Endothelial cell of umbilical vein (primary cell): Measurements from ENCODE around the gene SSPN. TPM values are rescaled to one million over a fixed set of nuclear protein-coding genes. Genes with fewer than 3 reads are reported as not detected.
"Not testable (repeated sequence)": the region's sequence is repeated elsewhere in the genome, so short reads cannot be mapped to it uniquely, and the experiment has no call there.

Source experiments
- BruUV-seq: library from RNA; stranded (reverse); fragments of 400-500 nt; replicated peaks from 2 replicates; lab custom pipeline; 2021; lab: Mats Ljungman, UMichigan
- CTCF ChIA-PET: fragments of 300-600, 350-600 bp; sonication (Branson Sonifier 250); formaldehyde crosslinking; loops from one replicate; lab custom pipeline; 2021; ENCODE audit warnings: antibody characterized with exemption, inconsistent platforms; lab: Charles Lee
- POLR2A ChIA-PET: fragments of 300-600, 350-600 bp; sonication (Branson Sonifier 250); formaldehyde crosslinking; loops from one replicate; lab custom pipeline; 2021; ENCODE audit warnings: antibody characterized with exemption, inconsistent platforms; lab: Charles Lee
- DNase-seq: peaks from one replicate; pipeline ENCODE4 v3.0.0-alpha.2; 2011; ENCODE audit warnings: low read depth, low spot score
- FAIRE-seq: peaks from 2 replicates; lab custom pipeline; 2011; peaks lifted over from hg19 to GRCh38; lab: Jason Lieb, UNC
- H2AFZ ChIP-seq: 2 replicates; pipeline ENCODE4 v1.6.0; 2012; ENCODE audit warnings: low read depth, low read length, control low read depth, inconsistent platforms
- H3K27ac ChIP-seq: 2 replicates; pipeline ENCODE4 v1.5.1; 2011; ENCODE audit warnings: low read depth, mild to moderate bottlenecking, control low read depth, low read length, moderate library complexity; ENCODE audit not compliant: insufficient read depth
- H3K27me3 ChIP-seq, 2 experiments: 2 replicates each; pipeline versions ENCODE4 v1.6.0 to v1.6.1; 2011; ENCODE audit warnings: low read length in 2 of 2, mixed read lengths in 1 of 2; ENCODE audit not compliant: control insufficient read depth in 2 of 2, insufficient read depth in 2 of 2
- H3K36me3 ChIP-seq, 2 experiments: 2 replicates in 1 of 2; 3 replicates in 1 of 2; pipeline ENCODE4 v1.5.1; 2011; ENCODE audit warnings: low read length in 2 of 2, mild to moderate bottlenecking in 1 of 2, moderate library complexity in 1 of 2; ENCODE audit not compliant: control insufficient read depth in 2 of 2, insufficient read depth in 2 of 2; ENCODE audit errors: extremely low read depth in 1 of 2
- H3K4me1 ChIP-seq: 3 replicates; pipeline ENCODE4 v1.5.1; 2011; ENCODE audit warnings: mild to moderate bottlenecking, low read length; ENCODE audit not compliant: control insufficient read depth, insufficient read depth; ENCODE audit errors: extremely low read depth
- H3K4me2 ChIP-seq: 2 replicates; pipeline ENCODE4 v1.6.1; 2011; ENCODE audit warnings: low read length, control low read depth, mixed read lengths; ENCODE audit not compliant: insufficient read depth
- H3K4me3 ChIP-seq, 3 experiments: fragments of 200-600 bp in 1 of 3; sonication (generic), shearing (Covaris generic) in 1 of 3; replicated peaks in 1 of 3; 2 replicates each; pipeline ENCODE4 v1.5.1; 2011 to 2016; ENCODE audit warnings: control low read depth in 3 of 3, low read length in 3 of 3, mild to moderate bottlenecking in 2 of 3, inconsistent platforms in 1 of 3, low read depth in 1 of 3, moderate library complexity in 1 of 3; ENCODE audit not compliant: insufficient read depth in 1 of 3
- H3K79me2 ChIP-seq: 2 replicates; pipeline ENCODE4 v1.6.0; 2012; ENCODE audit warnings: low read length, inconsistent platforms; ENCODE audit not compliant: control insufficient read depth, insufficient read depth
- H3K9ac ChIP-seq: replicated peaks from 2 replicates; pipeline ENCODE3; 2011; ENCODE audit warnings: low read length, control low read depth; ENCODE audit not compliant: insufficient read depth; ENCODE audit errors: extremely low read depth
- H3K9me1 ChIP-seq: replicated peaks from 3 replicates; pipeline ENCODE4 v1.6.0; 2011; ENCODE audit warnings: mild to moderate bottlenecking, low read length; ENCODE audit not compliant: control insufficient read depth, insufficient read depth; ENCODE audit errors: extremely low read depth
- H3K9me3 ChIP-seq: replicated peaks from 2 replicates; pipeline ENCODE4 v1.5.1; 2012; ENCODE audit warnings: low read length, inconsistent platforms; ENCODE audit not compliant: control insufficient read depth, insufficient read depth
- H4K20me1 ChIP-seq: replicated peaks from 2 replicates; pipeline ENCODE3; 2011; ENCODE audit warnings: mild to moderate bottlenecking, low read length; ENCODE audit not compliant: control insufficient read depth, insufficient read depth; ENCODE audit errors: extremely low read depth
- FOS ChIP-seq: IDR thresholded peaks from 2 replicates; pipeline ENCODE4 v1.6.1; 2011; ENCODE audit warnings: mild to moderate bottlenecking, low read length, moderate library complexity, borderline replicate concordance; ENCODE audit not compliant: insufficient read depth
- GATA2 ChIP-seq: IDR thresholded peaks from 2 replicates; pipeline ENCODE4 v1.7.0; 2011; ENCODE audit warnings: low read depth, mild to moderate bottlenecking, moderate library complexity, mixed read lengths, low read length; ENCODE audit not compliant: insufficient read length, insufficient read depth
- JUN ChIP-seq: IDR thresholded peaks from 2 replicates; pipeline ENCODE4 v1.6.1; 2011; ENCODE audit warnings: borderline replicate concordance, low read depth; ENCODE audit not compliant: insufficient read length, insufficient read depth
- MAX ChIP-seq: IDR thresholded peaks from 2 replicates; pipeline ENCODE4 v1.6.1; 2011; ENCODE audit not compliant: insufficient read depth, insufficient read length
- POLR2AphosphoS5 ChIP-seq: IDR thresholded peaks from 2 replicates; pipeline ENCODE4 v1.6.1; 2012; ENCODE audit warnings: low read depth, mild to moderate bottlenecking, control low read depth, low read length, moderate library complexity; ENCODE audit not compliant: insufficient read depth
- dilution Hi-C: fragments of 300-500 bp; cut with MboI; formaldehyde crosslinking; loops from one replicate; pipeline ENCODE4 v1.15.0; 2019; ENCODE audit warnings: low sequenced_read_pairs; ENCODE audit not compliant: extremely low pct_ligation_motif_present
- intact Hi-C: fragments of 100-400 bp; cut with micrococcal nuclease; formaldehyde crosslinking; loops from one replicate; pipeline ENCODE4 v1.10.0; 2022
- polyA plus RNA-seq, 4 experiments: library from polyadenylated mRNA; depleted of rRNA in 3 of 4; stranded (reverse) in 3 of 4; unstranded in 1 of 4; fragments of >200 nt; gene quantifications; 2 replicates each; pipeline versions ENCODE4 v1.2.1 to v1.2.3, GENCODE V29; 2011 to 2012; ENCODE audit warnings: missing spikeins in 1 of 4
- total RNA-seq: library from RNA; stranded (reverse); gene quantifications from 2 replicates; pipeline ENCODE4 v1.2.3, GENCODE V29; 2021

The SSPN gene
- total and polyA plus RNA-seq, 2 donors (not counting 3 experiments of a cell fraction or from before 2014, with no cell fraction given), result 1.3 to 2.1 TPM

- Histone ChIP-seq H3K4me3 (no peak overlapping the region), H3K9ac (no peak overlapping the region), H2AFZ (no peak overlapping the region), H4K20me1 (no peaks in the 10 kb centered on the region), H3K9me3 (no peaks in the 10 kb centered on the region), H3K79me2 (no peaks in the 10 kb centered on the region), H3K4me1 (no peaks in the 10 kb centered on the region), H3K27ac (no peak overlapping the region), H3K9me1 (no peaks in the 10 kb centered on the region), H3K36me3 (no peaks in the 10 kb centered on the region), H3K27me3 (no peaks in the 10 kb centered on the region), H3K4me2 (no peak overlapping the region)
- DNase-seq (no peak), FAIRE-seq (no peak)
- TF ChIP-seq MAX, result no peak
- TF ChIP-seq GATA2, result no peak
- no peak for TF ChIP-seq POLR2AphosphoS5
- no peak for TF ChIP-seq JUN
- no peak for TF ChIP-seq FOS
- intact Hi-C loops (no loop called here), dilution Hi-C loops (no loop called here)
- CTCF ChIA-PET, result interaction anchor here (1.1 kb wide), 2 partner anchors 15 to 19 kb away, joined by 3 read pairs; no protein-coding TSS in a partner anchor
- no TSS peak for BruUV-seq
- POLR2A ChIA-PET, result no interaction called here
Measured at GRCh38 chr12:26233631-26234030, 38.3 kb downstream of the SSPN start.

- POLR2A ChIA-PET, H3K27me3 ChIP-seq, H3K79me2 ChIP-seq, H3K27ac ChIP-seq, BruUV-seq, H2AFZ ChIP-seq, dilution Hi-C loops, H3K9ac ChIP-seq, DNase-seq, H3K36me3 ChIP-seq, intact Hi-C loops, FAIRE-seq, H3K4me2 ChIP-seq, H4K20me1 ChIP-seq, H3K9me1 ChIP-seq, H3K9me3 ChIP-seq, CTCF ChIA-PET, H3K4me1 ChIP-seq, H3K4me3 ChIP-seq: not testable (repeated sequence)
Measured at GRCh38 chr12:26235465-26235864, 40.1 kb downstream of the SSPN start.
